HCT116 (cell line): ENCODE data around the gene CYP51A1. TPM values are rescaled to one million over a fixed set of nuclear protein-coding genes. Genes with fewer than 3 reads are reported as not detected.

Experiments
- ATAC-seq: fragments of 200-7000 bp; cut with Tn5 transposase; 2 replicates; pipeline ENCODE4 v1.9.1; 2020; ENCODE audit warnings: mild to moderate bottlenecking, moderate library complexity
- BruUV-seq: library from RNA; stranded (reverse); fragments of 400-500 nt; replicated peaks from 2 replicates; lab custom pipeline; 2021; lab: Mats Ljungman, UMichigan
- CTCF ChIA-PET: fragments of 300-600 bp; sonication (Branson Sonifier 250); formaldehyde crosslinking; loops from one replicate; lab custom pipeline; 2021; ENCODE audit warnings: antibody characterized with exemption; lab: Charles Lee
- POLR2A ChIA-PET: fragments of 300-600, 350-600 bp; sonication (Branson Sonifier 250); formaldehyde crosslinking; loops from one replicate; lab custom pipeline; 2021; ENCODE audit warnings: antibody characterized with exemption; lab: Charles Lee
- RAD21 ChIA-PET, 2 experiments: fragments of 300-600 bp; sonication (Branson Sonifier 250); formaldehyde crosslinking; loops; one replicate each; lab custom pipeline; 2023; ENCODE audit warnings: low total read pairs in 2 of 2; ENCODE audit not compliant: uncharacterized antibody in 2 of 2, unreplicated experiment in 2 of 2, low non-redundant PET in 1 of 2; lab: Charles Lee
- DNase-seq: peaks from one replicate; pipeline ENCODE4 v3.0.0-alpha.2; 2010; ENCODE audit warnings: low read depth, low spot score
- H2AFZ ChIP-seq: fragments of 200-600 bp; shearing (Covaris generic), sonication (generic); 2 replicates; pipeline ENCODE4 v1.6.1; 2017; ENCODE audit warnings: low read depth, mixed run types, mixed read lengths, antibody characterized with exemption, low read length; ENCODE audit not compliant: poor library complexity, severe bottlenecking
- H3K27ac ChIP-seq: 2 replicates; pipeline ENCODE4 v1.5.1; 2012; ENCODE audit warnings: low read depth, low read length
- H3K27me3 ChIP-seq: fragments of 200-600 bp; sonication (generic); 2 replicates; pipeline ENCODE4 v1.6.1; 2016; ENCODE audit warnings: mixed run types, low read length, mixed read lengths; ENCODE audit not compliant: insufficient read depth
- H3K36me3 ChIP-seq, 2 experiments: fragments of 200-500 bp in 1 of 2; fragments of 200-600 bp in 1 of 2; sonication (Bioruptor generic) in 1 of 2; sonication (generic) in 1 of 2; 2 replicates each; pipeline versions ENCODE4 v1.5.1 to v1.6.1; 2014 to 2016; ENCODE audit warnings: low read length in 2 of 2, inconsistent platforms in 1 of 2, mixed read lengths in 1 of 2, mixed run types in 1 of 2; ENCODE audit not compliant: insufficient read depth in 2 of 2, control insufficient read depth in 1 of 2
- H3K4me1 ChIP-seq, 2 experiments: fragments of 200-600 bp in 1 of 2; sonication (generic) in 1 of 2; 2 replicates each; pipeline versions ENCODE4 v1.5.1 to v1.6.1; 2012 to 2017; ENCODE audit warnings: low read length in 2 of 2, inconsistent platforms in 1 of 2, mild to moderate bottlenecking in 1 of 2, mixed read lengths in 1 of 2, mixed run types in 1 of 2, moderate library complexity in 1 of 2; ENCODE audit not compliant: insufficient read depth in 2 of 2, control insufficient read depth in 1 of 2
- H3K4me2 ChIP-seq: fragments of 200-600 bp; sonication (generic); 2 replicates; pipeline ENCODE4 v1.6.1; 2017; ENCODE audit warnings: mixed run types, low read length, mixed read lengths
- H3K4me3 ChIP-seq, 2 experiments: fragments of 200-600 bp in 1 of 2; sonication (generic) in 1 of 2; replicated peaks in 1 of 2; 2 replicates each; pipeline ENCODE4 v1.5.1; 2011 to 2016; ENCODE audit warnings: low read length in 2 of 2, control low read depth in 1 of 2, low read depth in 1 of 2, mild to moderate bottlenecking in 1 of 2, mixed read lengths in 1 of 2, mixed run types in 1 of 2
- H3K79me2 ChIP-seq: fragments of 200-600 bp; sonication (generic); 2 replicates; pipeline ENCODE4 v1.6.1; 2017; ENCODE audit warnings: mild to moderate bottlenecking, mixed run types, low read length, moderate library complexity, mixed read lengths; ENCODE audit not compliant: insufficient read depth
- H3K9ac ChIP-seq: fragments of 200-600 bp; sonication (generic); 2 replicates; pipeline ENCODE4 v1.6.1; 2016; ENCODE audit warnings: low read length, mixed read lengths
- H3K9me2 ChIP-seq: fragments of 200-600 bp; sonication (generic), shearing (Covaris generic); 2 replicates; pipeline ENCODE4 v1.6.1; 2017; ENCODE audit warnings: mixed run types, mild to moderate bottlenecking, moderate library complexity; ENCODE audit not compliant: insufficient read depth
- H3K9me3 ChIP-seq, 2 experiments: fragments of 200-500 bp in 1 of 2; fragments of 200-600 bp in 1 of 2; sonication (Bioruptor generic) in 1 of 2; sonication (generic) in 1 of 2; 2 replicates each; pipeline ENCODE4 v1.6.1; 2014 to 2017; ENCODE audit warnings: low read length in 2 of 2, mixed read lengths in 2 of 2, inconsistent platforms in 1 of 2, low read depth in 1 of 2, mild to moderate bottlenecking in 1 of 2, mixed run types in 1 of 2, moderate library complexity in 1 of 2; ENCODE audit not compliant: control insufficient read depth in 1 of 2, insufficient read depth in 1 of 2
- H4K20me1 ChIP-seq: fragments of 200-600 bp; sonication (generic), shearing (Covaris generic); 2 replicates; pipeline ENCODE4 v1.6.1; 2017; ENCODE audit warnings: mixed run types, mild to moderate bottlenecking, moderate library complexity; ENCODE audit not compliant: insufficient read depth
- ATF3 ChIP-seq: IDR thresholded peaks from 2 replicates; pipeline ENCODE4 v1.6.1; 2012
- CBX3 ChIP-seq: IDR thresholded peaks from 2 replicates; pipeline ENCODE4 v1.6.1; 2012; ENCODE audit warnings: low read depth
- EGR1 ChIP-seq: IDR thresholded peaks from 2 replicates; pipeline ENCODE4 v1.6.1; 2012; ENCODE audit warnings: low read depth
- ELF1 ChIP-seq: IDR thresholded peaks from 2 replicates; pipeline ENCODE4 v1.6.1; 2012; ENCODE audit warnings: low read depth, borderline replicate concordance
- EZH2 ChIP-seq: fragments of 200-600 bp; sonication (generic); IDR thresholded peaks from 2 replicates; pipeline ENCODE4 v1.6.1; 2017; ENCODE audit warnings: antibody characterized with exemption, mixed run types
- EZH2phosphoT487 ChIP-seq: fragments of 200-600 bp; IDR thresholded peaks from 2 replicates; pipeline ENCODE4 v1.6.1; 2018; ENCODE audit warnings: antibody characterized with exemption, borderline replicate concordance
- FOSL1 ChIP-seq: IDR thresholded peaks from 2 replicates; pipeline ENCODE4 v1.6.1; 2012; ENCODE audit warnings: low read depth
- MAX ChIP-seq: IDR thresholded peaks from 2 replicates; pipeline ENCODE4 v1.6.1; 2012
- POLR2A ChIP-seq: IDR thresholded peaks from 2 replicates; pipeline ENCODE4 v1.7.0; 2011; ENCODE audit warnings: borderline replicate concordance; ENCODE audit not compliant: insufficient read depth, insufficient read length; ENCODE audit errors: extremely low read depth
- POLR2AphosphoS5 ChIP-seq: IDR thresholded peaks from 2 replicates; pipeline ENCODE4 v1.6.1; 2011; ENCODE audit warnings: mild to moderate bottlenecking, low read depth, low read length, moderate library complexity
- RAD21 ChIP-seq: IDR thresholded peaks from 2 replicates; pipeline ENCODE4 v1.6.1; 2012; ENCODE audit warnings: low read depth, mild to moderate bottlenecking
- SIN3A ChIP-seq: IDR thresholded peaks from 2 replicates; pipeline ENCODE4 v1.6.1; 2012; ENCODE audit warnings: low read depth
- SRF ChIP-seq: IDR thresholded peaks from 2 replicates; pipeline ENCODE4 v1.6.1; 2012; ENCODE audit warnings: low read depth
- TCF7L2 ChIP-seq: IDR thresholded peaks from 2 replicates; pipeline ENCODE4 v1.7.0; 2011; ENCODE audit warnings: borderline replicate concordance, inconsistent platforms; ENCODE audit not compliant: insufficient read depth, insufficient read length; ENCODE audit errors: extremely low read depth
- ZBTB33 ChIP-seq: IDR thresholded peaks from 2 replicates; pipeline ENCODE4 v1.6.1; 2011; ENCODE audit warnings: mild to moderate bottlenecking, low read length, moderate library complexity; ENCODE audit not compliant: insufficient replicate concordance; ENCODE audit errors: extremely low read depth
- ZFX ChIP-seq: fragments of 450-650 bp; IDR thresholded peaks from 2 replicates; pipeline ENCODE4 v1.6.1; 2017
- ZNF274 ChIP-seq: fragments of 200-500 bp; sonication (Bioruptor generic); IDR thresholded peaks from 2 replicates; pipeline ENCODE4 v1.6.1; 2014; ENCODE audit warnings: mild to moderate bottlenecking, low read depth, low read length, inconsistent platforms
- intact Hi-C: fragments of 100-400 bp; cut with micrococcal nuclease; formaldehyde crosslinking; loops from 2 replicates; pipeline ENCODE4 v1.10.0; 2022
- total RNA-seq: library from RNA; stranded (reverse); gene quantifications from one replicate; pipeline ENCODE4 v1.2.1, GENCODE V29; 2021; ENCODE audit not compliant: unreplicated experiment
- TF ChIP-seq, protein P1 (sequence below): IDR thresholded peaks from 2 replicates; pipeline ENCODE4 v1.6.1; 2012; ENCODE audit warnings: low read depth

CYP51A1 gene
- total RNA-seq, 1 experiment from 2014 or later: 85.7 TPM

DNA sequence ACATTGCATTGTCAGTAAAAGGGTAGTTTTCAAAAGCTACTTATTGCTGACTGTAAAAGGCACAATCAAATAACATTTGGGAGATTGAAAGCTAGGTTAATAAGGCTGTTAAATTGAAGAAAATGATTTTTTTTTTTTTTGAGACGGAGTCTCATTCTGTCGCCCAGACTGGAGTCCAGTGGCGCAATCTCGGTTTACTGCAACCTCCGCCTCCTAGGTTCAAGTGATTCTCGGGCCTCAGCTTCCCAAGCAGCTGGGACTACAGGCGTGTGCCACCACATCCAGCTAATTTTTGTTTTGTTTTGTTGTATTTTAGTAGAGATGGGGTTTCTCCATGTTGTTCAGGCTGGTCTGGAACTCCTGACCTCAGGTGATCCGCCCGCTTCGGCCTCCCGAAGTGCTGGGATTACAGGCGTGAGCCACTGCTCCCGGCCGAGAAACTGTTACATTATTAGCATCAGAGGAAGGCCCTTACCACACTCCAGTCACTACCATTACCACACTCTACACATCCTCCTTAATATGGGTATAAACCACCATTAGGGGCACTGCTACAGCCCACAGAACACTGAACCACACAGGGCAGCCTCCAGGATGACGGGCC, 1.0 kb downstream of the CYP51A1 start:
- POLR2A ChIA-PET: interaction anchor here (0.7 to 1.0 kb wide), 3 partner anchors 12 to 315 kb away, joined by 3 read pairs; no protein-coding TSS in a partner anchor
- RAD21 ChIA-PET: no interaction called here
- H3K9me3 ChIP-seq: no peaks in the 10 kb centered on the region
- H3K27me3 ChIP-seq: no peaks in the 10 kb centered on the region
- DNase-seq (no peak), ATAC-seq (peak; percentile 33)
- H3K9me2 ChIP-seq: no peaks in the 10 kb centered on the region; the same call in 1 of the 2 replicates
- CTCF ChIA-PET: interaction anchor here (1.0 to 1.3 kb wide), 3 partner anchors 12 to 313 kb away, joined by 3 to 8 read pairs (median 4); partner anchors contain the start of gene GATAD1
- intact Hi-C loops: loop anchor here (1.0 kb wide), 1 partner anchor 314 kb away; the partner anchor contains the start of gene GATAD1
- H3K9ac ChIP-seq: peak overlapping the region; percentile 91
- peak overlapping the region; percentile 94 for H3K27ac ChIP-seq
- H3K4me2 ChIP-seq: peak overlapping the region; percentile 94
- no peak overlapping the region for H2AFZ ChIP-seq
- no TSS peak for BruUV-seq
- H3K4me3 ChIP-seq: peak overlapping the region; percentile 84 to 97
- H3K79me2 ChIP-seq: peaks cover 51% of the 10 kb centered on the region
- no peaks in the 10 kb centered on the region; the same call in 1 of the 2 replicates for H4K20me1 ChIP-seq
- peaks cover 5 to 24% of the 10 kb centered on the region in 2 experiments; a peak in 2 of 4 replicates for H3K4me1 ChIP-seq
- no peak for TF ChIP-seq SRF
- no peak for TF ChIP-seq SIN3A
- TF ChIP-seq EZH2phosphoT487: no peak
- no peak for TF ChIP-seq CBX3
- TF ChIP-seq ATF3: no peak
- TF ChIP-seq, protein P1, sequence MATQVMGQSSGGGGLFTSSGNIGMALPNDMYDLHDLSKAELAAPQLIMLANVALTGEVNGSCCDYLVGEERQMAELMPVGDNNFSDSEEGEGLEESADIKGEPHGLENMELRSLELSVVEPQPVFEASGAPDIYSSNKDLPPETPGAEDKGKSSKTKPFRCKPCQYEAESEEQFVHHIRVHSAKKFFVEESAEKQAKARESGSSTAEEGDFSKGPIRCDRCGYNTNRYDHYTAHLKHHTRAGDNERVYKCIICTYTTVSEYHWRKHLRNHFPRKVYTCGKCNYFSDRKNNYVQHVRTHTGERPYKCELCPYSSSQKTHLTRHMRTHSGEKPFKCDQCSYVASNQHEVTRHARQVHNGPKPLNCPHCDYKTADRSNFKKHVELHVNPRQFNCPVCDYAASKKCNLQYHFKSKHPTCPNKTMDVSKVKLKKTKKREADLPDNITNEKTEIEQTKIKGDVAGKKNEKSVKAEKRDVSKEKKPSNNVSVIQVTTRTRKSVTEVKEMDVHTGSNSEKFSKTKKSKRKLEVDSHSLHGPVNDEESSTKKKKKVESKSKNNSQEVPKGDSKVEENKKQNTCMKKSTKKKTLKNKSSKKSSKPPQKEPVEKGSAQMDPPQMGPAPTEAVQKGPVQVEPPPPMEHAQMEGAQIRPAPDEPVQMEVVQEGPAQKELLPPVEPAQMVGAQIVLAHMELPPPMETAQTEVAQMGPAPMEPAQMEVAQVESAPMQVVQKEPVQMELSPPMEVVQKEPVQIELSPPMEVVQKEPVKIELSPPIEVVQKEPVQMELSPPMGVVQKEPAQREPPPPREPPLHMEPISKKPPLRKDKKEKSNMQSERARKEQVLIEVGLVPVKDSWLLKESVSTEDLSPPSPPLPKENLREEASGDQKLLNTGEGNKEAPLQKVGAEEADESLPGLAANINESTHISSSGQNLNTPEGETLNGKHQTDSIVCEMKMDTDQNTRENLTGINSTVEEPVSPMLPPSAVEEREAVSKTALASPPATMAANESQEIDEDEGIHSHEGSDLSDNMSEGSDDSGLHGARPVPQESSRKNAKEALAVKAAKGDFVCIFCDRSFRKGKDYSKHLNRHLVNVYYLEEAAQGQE: no peak
- no peak for TF ChIP-seq POLR2A
- TF ChIP-seq ZFX: no peak
- no peak for TF ChIP-seq EZH2
- TF ChIP-seq ELF1: no peak
- TF ChIP-seq ZNF274: no peak
- TF ChIP-seq MAX: no peak
- TF ChIP-seq RAD21: no peak
- no peak; the same call in 1 of the 2 replicates for TF ChIP-seq POLR2AphosphoS5
- no peak for TF ChIP-seq ZBTB33
- TF ChIP-seq EGR1: no peak
- TF ChIP-seq FOSL1: no peak
- TF ChIP-seq TCF7L2: no peak
- TF ChIP-seq, all 23 proteins: peak for 0
- H3K36me3 ChIP-seq: peaks cover 11 to 14% of the 10 kb centered on the region in 2 experiments; a peak in 3 of 4 replicates
